ENCODE results near the gene SIGLECL1. TPM values are rescaled to one million over a fixed set of nuclear protein-coding genes. Genes with fewer than 3 reads are reported as not detected.

Gene SIGLECL1
- total and polyA plus RNA-seq, 2 experiments from 2014 or later, result not detected

- Histone ChIP-seq H3K4me3 (no peak overlapping the region), H3K4me2 (no peak overlapping the region), H4K20me1 (replicated peaks; ENCODE audit: insufficient read depth) (no peaks in the 10 kb centered on the region), H3K27ac (ENCODE audit: low read depth) (no peak overlapping the region), H3K27me3 (ENCODE audit: insufficient read depth) (no peaks in the 10 kb centered on the region), H3K4me1 (ENCODE audit: insufficient read depth) (no peaks in the 10 kb centered on the region), H2AFZ (no peak overlapping the region; the same call in 1 of the 2 replicates), H3K9me2 (ENCODE audit: insufficient read depth) (no peaks in the 10 kb centered on the region; the same call in 1 of the 2 replicates), H3K36me3 (ENCODE audit: insufficient read depth) (no peaks in the 10 kb centered on the region), H3K79me2 (replicated peaks; ENCODE audit: insufficient read depth) (no peaks in the 10 kb centered on the region), H3F3A (replicated peaks; ENCODE audit: low read depth) (no peaks in the 10 kb centered on the region)
- Mint-ChIP-seq H3K27ac (no peak overlapping the region), H3K27me3 (ENCODE audit: insufficient read depth, low read depth, poor library complexity) (peaks cover 4% of the 10 kb centered on the region), H3K9me3 (peaks cover 55% of the 10 kb centered on the region), H3K4me1 (no peaks in the 10 kb centered on the region), H3K36me3 (ENCODE audit: low read depth) (peaks cover 9% of the 10 kb centered on the region; the same call in 2 of the 3 replicates), H3K4me3 (no peak overlapping the region)
- TF ChIP-seq NANOG (IDR thresholded peaks at IDR 0.05; ENCODE audit: borderline replicate concordance), result no peak
- ATAC-seq (no peak), DNase-seq (ENCODE audit: low spot score) (no peak)
These were observed 2.8 kb upstream of the SIGLECL1 start for GRCh38 chr19:51247972-51248590.

DNA sequence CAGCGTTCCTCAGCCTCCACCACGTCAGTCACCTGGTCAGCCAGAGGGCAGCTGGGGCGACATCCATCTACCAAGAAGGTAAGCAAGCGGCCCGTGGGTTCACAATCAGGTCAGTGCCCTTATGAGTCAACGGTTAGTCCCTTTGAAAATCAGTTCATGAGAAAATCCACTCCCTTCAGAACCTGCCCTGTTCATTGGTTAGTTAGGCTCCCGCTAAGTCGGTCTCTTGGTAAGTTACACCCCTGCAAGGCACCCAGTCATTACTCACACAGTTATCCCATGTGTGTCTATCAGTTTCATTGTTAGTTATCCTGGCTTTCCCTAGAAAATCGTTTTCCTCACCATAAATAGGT, 564 bp downstream of the SIGLECL1 start:
- H3K27me3 Mint-ChIP-seq (ENCODE audit: insufficient read depth, low read depth, poor library complexity), result no peaks in the 10 kb centered on the region
- Histone ChIP-seq H3F3A (replicated peaks; ENCODE audit: low read depth) (no peaks in the 10 kb centered on the region), H3K4me1 (ENCODE audit: insufficient read depth) (no peaks in the 10 kb centered on the region), H3K36me3 (ENCODE audit: insufficient read depth) (no peaks in the 10 kb centered on the region), H3K4me3 (no peak overlapping the region), H4K20me1 (replicated peaks; ENCODE audit: insufficient read depth) (no peaks in the 10 kb centered on the region), H2AFZ (0 out of 2 replicates have a peak overlapping the region, but pooled peaks have one; percentile 66), H3K79me2 (replicated peaks; ENCODE audit: insufficient read depth) (no peaks in the 10 kb centered on the region), H3K27ac (ENCODE audit: low read depth) (no peak overlapping the region), H3K9me2 (ENCODE audit: insufficient read depth) (no peaks in the 10 kb centered on the region; the same call in 1 of the 2 replicates), H3K27me3 (ENCODE audit: insufficient read depth) (no peaks in the 10 kb centered on the region), H3K4me2 (no peak overlapping the region)
- H3K4me1 Mint-ChIP-seq, result no peaks in the 10 kb centered on the region
- ATAC-seq (no peak), DNase-seq (ENCODE audit: low spot score) (no peak)
- H3K27ac Mint-ChIP-seq, result no peak overlapping the region
- H3K4me3 Mint-ChIP-seq, result no peak overlapping the region
- H3K36me3 Mint-ChIP-seq (ENCODE audit: low read depth), result 0 out of 3 replicates have a peak, but pooled peaks cover 3% of the 10 kb centered on the region
- peaks cover 31% of the 10 kb centered on the region for H3K9me3 Mint-ChIP-seq
- TF ChIP-seq JUNB (IDR thresholded peaks at IDR 0.05; ENCODE audit: unreplicated experiment) (no peak), EZH2phosphoT487 (IDR thresholded peaks at IDR 0.05; ENCODE audit: unreplicated experiment) (no peak), ZNF114 (CRISPR knock-in tag; IDR thresholded peaks at IDR 0.05) (no peak), ZNF331 (CRISPR knock-in tag; IDR thresholded peaks at IDR 0.05; ENCODE audit: low read depth) (no peak), CREB1 (CRISPR knock-in tag; IDR thresholded peaks at IDR 0.05; ENCODE audit: low read depth) (no peak), EZH2 (IDR thresholded peaks at IDR 0.05; ENCODE audit: low read depth, unreplicated experiment) (no peak)
- TF ChIP-seq, protein P1, sequence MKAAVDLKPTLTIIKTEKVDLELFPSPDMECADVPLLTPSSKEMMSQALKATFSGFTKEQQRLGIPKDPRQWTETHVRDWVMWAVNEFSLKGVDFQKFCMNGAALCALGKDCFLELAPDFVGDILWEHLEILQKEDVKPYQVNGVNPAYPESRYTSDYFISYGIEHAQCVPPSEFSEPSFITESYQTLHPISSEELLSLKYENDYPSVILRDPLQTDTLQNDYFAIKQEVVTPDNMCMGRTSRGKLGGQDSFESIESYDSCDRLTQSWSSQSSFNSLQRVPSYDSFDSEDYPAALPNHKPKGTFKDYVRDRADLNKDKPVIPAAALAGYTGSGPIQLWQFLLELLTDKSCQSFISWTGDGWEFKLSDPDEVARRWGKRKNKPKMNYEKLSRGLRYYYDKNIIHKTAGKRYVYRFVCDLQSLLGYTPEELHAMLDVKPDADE (IDR thresholded peaks at IDR 0.05), result no peak
- TF ChIP-seq, protein P2, sequence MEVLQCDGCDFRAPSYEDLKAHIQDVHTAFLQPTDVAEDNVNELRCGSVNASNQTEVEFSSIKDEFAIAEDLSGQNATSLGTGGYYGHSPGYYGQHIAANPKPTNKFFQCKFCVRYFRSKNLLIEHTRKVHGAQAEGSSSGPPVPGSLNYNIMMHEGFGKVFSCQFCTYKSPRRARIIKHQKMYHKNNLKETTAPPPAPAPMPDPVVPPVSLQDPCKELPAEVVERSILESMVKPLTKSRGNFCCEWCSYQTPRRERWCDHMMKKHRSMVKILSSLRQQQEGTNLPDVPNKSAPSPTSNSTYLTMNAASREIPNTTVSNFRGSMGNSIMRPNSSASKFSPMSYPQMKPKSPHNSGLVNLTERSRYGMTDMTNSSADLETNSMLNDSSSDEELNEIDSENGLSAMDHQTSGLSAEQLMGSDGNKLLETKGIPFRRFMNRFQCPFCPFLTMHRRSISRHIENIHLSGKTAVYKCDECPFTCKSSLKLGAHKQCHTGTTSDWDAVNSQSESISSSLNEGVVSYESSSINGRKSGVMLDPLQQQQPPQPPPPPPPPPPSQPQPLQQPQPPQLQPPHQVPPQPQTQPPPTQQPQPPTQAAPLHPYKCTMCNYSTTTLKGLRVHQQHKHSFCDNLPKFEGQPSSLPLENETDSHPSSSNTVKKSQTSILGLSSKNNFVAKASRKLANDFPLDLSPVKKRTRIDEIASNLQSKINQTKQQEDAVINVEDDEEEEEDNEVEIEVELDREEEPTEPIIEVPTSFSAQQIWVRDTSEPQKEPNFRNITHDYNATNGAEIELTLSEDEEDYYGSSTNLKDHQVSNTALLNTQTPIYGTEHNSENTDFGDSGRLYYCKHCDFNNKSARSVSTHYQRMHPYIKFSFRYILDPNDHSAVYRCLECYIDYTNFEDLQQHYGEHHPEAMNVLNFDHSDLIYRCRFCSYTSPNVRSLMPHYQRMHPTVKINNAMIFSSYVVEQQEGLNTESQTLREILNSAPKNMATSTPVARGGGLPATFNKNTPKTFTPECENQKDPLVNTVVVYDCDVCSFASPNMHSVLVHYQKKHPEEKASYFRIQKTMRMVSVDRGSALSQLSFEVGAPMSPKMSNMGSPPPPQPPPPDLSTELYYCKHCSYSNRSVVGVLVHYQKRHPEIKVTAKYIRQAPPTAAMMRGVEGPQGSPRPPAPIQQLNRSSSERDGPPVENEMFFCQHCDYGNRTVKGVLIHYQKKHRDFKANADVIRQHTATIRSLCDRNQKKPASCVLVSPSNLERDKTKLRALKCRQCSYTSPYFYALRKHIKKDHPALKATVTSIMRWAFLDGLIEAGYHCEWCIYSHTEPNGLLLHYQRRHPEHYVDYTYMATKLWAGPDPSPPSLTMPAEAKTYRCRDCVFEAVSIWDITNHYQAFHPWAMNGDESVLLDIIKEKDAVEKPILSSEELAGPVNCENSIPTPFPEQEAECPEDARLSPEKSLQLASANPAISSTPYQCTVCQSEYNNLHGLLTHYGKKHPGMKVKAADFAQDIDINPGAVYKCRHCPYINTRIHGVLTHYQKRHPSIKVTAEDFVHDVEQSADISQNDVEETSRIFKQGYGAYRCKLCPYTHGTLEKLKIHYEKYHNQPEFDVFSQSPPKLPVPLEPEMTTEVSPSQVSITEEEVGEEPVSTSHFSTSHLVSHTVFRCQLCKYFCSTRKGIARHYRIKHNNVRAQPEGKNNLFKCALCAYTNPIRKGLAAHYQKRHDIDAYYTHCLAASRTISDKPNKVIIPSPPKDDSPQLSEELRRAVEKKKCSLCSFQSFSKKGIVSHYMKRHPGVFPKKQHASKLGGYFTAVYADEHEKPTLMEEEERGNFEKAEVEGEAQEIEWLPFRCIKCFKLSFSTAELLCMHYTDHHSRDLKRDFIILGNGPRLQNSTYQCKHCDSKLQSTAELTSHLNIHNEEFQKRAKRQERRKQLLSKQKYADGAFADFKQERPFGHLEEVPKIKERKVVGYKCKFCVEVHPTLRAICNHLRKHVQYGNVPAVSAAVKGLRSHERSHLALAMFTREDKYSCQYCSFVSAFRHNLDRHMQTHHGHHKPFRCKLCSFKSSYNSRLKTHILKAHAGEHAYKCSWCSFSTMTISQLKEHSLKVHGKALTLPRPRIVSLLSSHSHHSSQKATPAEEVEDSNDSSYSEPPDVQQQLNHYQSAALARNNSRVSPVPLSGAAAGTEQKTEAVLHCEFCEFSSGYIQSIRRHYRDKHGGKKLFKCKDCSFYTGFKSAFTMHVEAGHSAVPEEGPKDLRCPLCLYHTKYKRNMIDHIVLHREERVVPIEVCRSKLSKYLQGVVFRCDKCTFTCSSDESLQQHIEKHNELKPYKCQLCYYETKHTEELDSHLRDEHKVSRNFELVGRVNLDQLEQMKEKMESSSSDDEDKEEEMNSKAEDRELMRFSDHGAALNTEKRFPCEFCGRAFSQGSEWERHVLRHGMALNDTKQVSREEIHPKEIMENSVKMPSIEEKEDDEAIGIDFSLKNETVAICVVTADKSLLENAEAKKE (CRISPR knock-in tag; IDR thresholded peaks at IDR 0.05), result no peak
- TF ChIP-seq, protein P3, sequence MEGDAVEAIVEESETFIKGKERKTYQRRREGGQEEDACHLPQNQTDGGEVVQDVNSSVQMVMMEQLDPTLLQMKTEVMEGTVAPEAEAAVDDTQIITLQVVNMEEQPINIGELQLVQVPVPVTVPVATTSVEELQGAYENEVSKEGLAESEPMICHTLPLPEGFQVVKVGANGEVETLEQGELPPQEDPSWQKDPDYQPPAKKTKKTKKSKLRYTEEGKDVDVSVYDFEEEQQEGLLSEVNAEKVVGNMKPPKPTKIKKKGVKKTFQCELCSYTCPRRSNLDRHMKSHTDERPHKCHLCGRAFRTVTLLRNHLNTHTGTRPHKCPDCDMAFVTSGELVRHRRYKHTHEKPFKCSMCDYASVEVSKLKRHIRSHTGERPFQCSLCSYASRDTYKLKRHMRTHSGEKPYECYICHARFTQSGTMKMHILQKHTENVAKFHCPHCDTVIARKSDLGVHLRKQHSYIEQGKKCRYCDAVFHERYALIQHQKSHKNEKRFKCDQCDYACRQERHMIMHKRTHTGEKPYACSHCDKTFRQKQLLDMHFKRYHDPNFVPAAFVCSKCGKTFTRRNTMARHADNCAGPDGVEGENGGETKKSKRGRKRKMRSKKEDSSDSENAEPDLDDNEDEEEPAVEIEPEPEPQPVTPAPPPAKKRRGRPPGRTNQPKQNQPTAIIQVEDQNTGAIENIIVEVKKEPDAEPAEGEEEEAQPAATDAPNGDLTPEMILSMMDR (conservative IDR thresholded peaks at IDR 0.05; ENCODE audit: low read depth in 2 of 2), result no peak

All from GM23338 (cell line).